ENCODE measurements around the gene GPR180. TPM values are rescaled to one million over a fixed set of nuclear protein-coding genes. Genes with fewer than 3 reads are reported as not detected.
A peak's percentile ranks its signal among the peaks of the same experiment; 100 is the strongest.

GPR180 gene
- total RNA-seq, 1 donor from 2014 or later, result 5.6 TPM

DNA sequence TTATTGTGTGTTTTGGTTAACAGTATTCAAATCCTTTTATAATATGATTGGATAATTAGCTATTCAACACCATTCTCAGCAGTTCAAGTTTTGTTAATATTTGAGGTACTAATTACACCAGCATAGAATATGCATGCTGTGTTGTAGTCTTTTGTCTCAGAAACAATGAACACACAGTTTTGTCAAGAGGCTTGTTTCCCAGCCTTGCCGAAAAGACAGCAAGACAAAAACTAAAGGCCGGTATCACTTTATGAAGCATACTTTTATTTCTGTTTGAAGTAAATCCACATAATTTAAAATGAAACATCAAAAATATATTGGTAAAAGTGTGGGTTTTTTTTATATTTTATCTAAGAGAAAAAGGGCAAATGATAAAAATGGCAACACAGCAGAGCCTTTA, 7.5 kb downstream of the GPR180 start:
- intact Hi-C loops (cut with DNase I), result loop anchor here (10.0 kb wide), 1 partner anchor 64 kb away; no protein-coding TSS in a partner anchor
- Histone ChIP-seq H3K4me1 (no peaks in the 10 kb centered on the region), H3K27ac (no peak overlapping the region), H3K4me3 (no peak overlapping the region), H3K9me3 (no peaks in the 10 kb centered on the region), H3K27me3 (no peaks in the 10 kb centered on the region), H3K36me3 (peaks cover 0 to 5% of the 10 kb centered on the region in 2 donors)
- no peak for TF ChIP-seq POLR2A (IDR thresholded peaks at IDR 0.05)
- TF ChIP-seq POLR2AphosphoS5 (IDR thresholded peaks at IDR 0.05; ENCODE audit: insufficient read depth in 1 of 2, low read depth in 1 of 2), result no peak
- TF ChIP-seq, protein P1, sequence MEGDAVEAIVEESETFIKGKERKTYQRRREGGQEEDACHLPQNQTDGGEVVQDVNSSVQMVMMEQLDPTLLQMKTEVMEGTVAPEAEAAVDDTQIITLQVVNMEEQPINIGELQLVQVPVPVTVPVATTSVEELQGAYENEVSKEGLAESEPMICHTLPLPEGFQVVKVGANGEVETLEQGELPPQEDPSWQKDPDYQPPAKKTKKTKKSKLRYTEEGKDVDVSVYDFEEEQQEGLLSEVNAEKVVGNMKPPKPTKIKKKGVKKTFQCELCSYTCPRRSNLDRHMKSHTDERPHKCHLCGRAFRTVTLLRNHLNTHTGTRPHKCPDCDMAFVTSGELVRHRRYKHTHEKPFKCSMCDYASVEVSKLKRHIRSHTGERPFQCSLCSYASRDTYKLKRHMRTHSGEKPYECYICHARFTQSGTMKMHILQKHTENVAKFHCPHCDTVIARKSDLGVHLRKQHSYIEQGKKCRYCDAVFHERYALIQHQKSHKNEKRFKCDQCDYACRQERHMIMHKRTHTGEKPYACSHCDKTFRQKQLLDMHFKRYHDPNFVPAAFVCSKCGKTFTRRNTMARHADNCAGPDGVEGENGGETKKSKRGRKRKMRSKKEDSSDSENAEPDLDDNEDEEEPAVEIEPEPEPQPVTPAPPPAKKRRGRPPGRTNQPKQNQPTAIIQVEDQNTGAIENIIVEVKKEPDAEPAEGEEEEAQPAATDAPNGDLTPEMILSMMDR (IDR thresholded peaks at IDR 0.05), result no peak
- no peak for DNase-seq (ENCODE audit: extremely low spot score in 2 of 2)

DNA sequence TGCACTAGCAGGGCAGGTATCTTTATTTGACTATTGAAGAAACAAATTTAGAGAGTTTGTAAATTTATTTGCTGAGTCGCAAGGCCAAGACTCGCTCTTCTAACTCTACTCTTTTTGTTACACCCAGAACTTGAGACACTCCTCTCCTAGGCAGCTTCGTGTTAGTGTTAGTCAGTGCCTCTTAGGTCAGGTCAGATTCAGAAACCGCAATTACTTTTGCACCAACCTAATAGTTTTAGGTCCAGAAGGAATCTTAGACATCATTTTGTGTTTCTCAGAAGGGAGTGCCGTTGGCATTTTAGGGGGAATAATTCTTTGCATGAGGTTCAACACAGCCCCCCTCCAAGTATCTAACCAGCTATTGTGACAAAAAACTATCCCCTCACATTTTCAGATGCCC, 8.8 kb downstream of the GPR180 start:
- peaks cover 0 to 5% of the 10 kb centered on the region in 2 donors for H3K36me3 ChIP-seq
- DNase-seq (ENCODE audit: extremely low spot score in 2 of 2), result no peak

DNA sequence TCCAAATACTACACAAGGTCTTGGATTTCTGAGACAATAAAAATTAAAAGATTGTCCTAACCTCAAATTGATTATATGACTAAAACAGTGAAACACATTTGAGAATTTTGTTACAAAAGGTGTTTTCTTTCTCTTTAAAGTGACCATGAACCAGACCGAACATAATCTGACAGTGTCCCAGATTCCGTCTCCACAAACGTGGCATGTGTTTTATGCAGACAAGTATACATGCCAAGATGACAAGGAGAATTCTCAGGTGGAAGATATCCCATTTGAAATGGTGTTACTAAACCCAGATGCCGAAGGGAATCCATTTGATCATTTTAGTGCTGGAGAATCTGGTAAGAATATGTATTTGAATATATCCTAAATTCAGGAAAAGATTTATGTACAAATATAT, 10.4 kb downstream of the GPR180 start:
- no peak overlapping the region for H3K27ac ChIP-seq
- H3K4me3 ChIP-seq, result no peak overlapping the region
- H3K27me3 ChIP-seq, result no peaks in the 10 kb centered on the region
- no peaks in the 10 kb centered on the region for H3K4me1 ChIP-seq
- TF ChIP-seq POLR2AphosphoS5 (IDR thresholded peaks at IDR 0.05; ENCODE audit: insufficient read depth in 1 of 2, low read depth in 1 of 2), result no peak
- no peak for TF ChIP-seq POLR2A (IDR thresholded peaks at IDR 0.05)
- TF ChIP-seq, protein P1 (IDR thresholded peaks at IDR 0.05), result no peak
- no peaks in the 10 kb centered on the region for H3K9me3 ChIP-seq
- DNase-seq (ENCODE audit: extremely low spot score in 2 of 2), result no peak
- H3K36me3 ChIP-seq, result peaks cover 0 to 5% of the 10 kb centered on the region in 2 donors
- intact Hi-C loops (cut with DNase I), result no loop called here

More for the DNA sequence above, 8.8 kb downstream of the GPR180 start:
- Histone ChIP-seq H3K9me3 (no peaks in the 10 kb centered on the region), H3K27ac (no peak overlapping the region), H3K4me1 (no peaks in the 10 kb centered on the region), H3K27me3 (no peaks in the 10 kb centered on the region), H3K4me3 (no peak overlapping the region)
- TF ChIP-seq, protein P1 (IDR thresholded peaks at IDR 0.05), result no peak
- no peak for TF ChIP-seq POLR2AphosphoS5 (IDR thresholded peaks at IDR 0.05; ENCODE audit: insufficient read depth in 1 of 2, low read depth in 1 of 2)
- no peak for TF ChIP-seq POLR2A (IDR thresholded peaks at IDR 0.05)
- intact Hi-C loops (cut with DNase I), result no loop called here

DNA sequence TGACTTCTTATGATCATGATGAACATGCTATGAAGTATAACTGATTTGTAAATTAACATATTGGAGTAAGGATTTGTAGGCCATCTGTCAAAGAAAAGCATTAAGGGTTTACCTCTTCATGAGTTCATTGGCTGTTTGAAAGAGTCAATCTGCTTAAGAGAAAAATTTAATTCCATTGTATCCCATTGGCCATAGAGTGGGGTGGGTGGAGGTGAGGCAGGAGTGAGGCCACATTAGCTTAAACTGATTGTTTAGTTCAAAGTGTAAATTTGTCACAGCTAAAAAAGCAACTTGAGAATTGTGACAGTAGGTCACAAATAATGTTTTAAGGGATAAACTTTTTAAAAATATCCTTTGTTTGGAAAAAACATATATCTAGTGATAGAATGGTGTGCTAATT, 11.4 kb downstream of the GPR180 start:
- Histone ChIP-seq H3K9me3 (no peaks in the 10 kb centered on the region), H3K27me3 (no peaks in the 10 kb centered on the region), H3K4me1 (no peaks in the 10 kb centered on the region), H3K27ac (no peak overlapping the region), H3K36me3 (no peaks in the 10 kb centered on the region), H3K4me3 (no peak overlapping the region)
- TF ChIP-seq POLR2A (IDR thresholded peaks at IDR 0.05) (no peak), POLR2AphosphoS5 (IDR thresholded peaks at IDR 0.05; ENCODE audit: insufficient read depth in 1 of 2, low read depth in 1 of 2) (no peak)
- TF ChIP-seq, protein P1 (IDR thresholded peaks at IDR 0.05), result no peak
- no peak for DNase-seq (ENCODE audit: extremely low spot score in 2 of 2)
- intact Hi-C loops (cut with DNase I), result no loop called here

DNA sequence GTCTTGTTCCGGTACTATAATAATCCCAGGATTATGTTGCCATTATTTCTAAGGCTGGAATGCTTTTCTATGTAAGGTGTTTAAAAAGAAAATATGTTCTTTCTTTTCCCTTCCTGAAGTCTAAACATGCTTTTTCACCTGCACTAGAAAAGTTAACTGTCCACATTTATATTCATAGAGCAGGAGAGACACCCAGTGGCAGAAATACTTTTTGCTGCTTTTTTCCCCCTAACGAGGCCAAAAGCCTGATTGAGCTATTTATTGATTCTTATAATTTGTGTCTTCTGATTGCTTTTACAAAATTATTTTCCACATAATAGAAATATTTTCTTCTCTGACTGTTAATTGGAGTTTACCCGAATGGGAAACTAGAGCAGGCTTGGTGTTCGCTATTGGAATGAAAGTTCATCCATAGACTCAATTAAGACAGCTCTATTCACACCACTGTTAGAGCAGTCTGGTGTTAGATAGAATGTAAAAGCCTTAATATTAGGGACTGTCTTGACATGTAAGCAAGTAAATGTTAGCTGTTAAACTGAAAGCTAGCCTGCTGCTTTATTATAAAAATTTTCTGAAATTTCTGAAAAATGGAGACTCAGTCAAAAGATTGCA, 15.8 kb downstream of the GPR180 start:
- intact Hi-C loops (cut with DNase I), result no loop called here
- Histone ChIP-seq H3K4me1 (no peaks in the 10 kb centered on the region), H3K27ac (no peak overlapping the region), H3K9me3 (no peaks in the 10 kb centered on the region), H3K36me3 (peaks cover 0 to 3% of the 10 kb centered on the region in 2 donors), H3K4me3 (no peak overlapping the region), H3K27me3 (no peaks in the 10 kb centered on the region)
- TF ChIP-seq, protein P1 (IDR thresholded peaks at IDR 0.05), result peak; percentile 34 to 52 (median 41)
- TF ChIP-seq POLR2AphosphoS5 (IDR thresholded peaks at IDR 0.05; ENCODE audit: insufficient read depth in 1 of 2, low read depth in 1 of 2), result no peak
- no peak for DNase-seq (ENCODE audit: extremely low spot score in 2 of 2)
